GM21526 (cell line): ENCODE data around the gene HSBP1L1.

Experiments used
- ATAC-seq: cut with Tn5 transposase; IDR thresholded peaks from one replicate; pipeline ENCODE4 v1.9.1; 2021; ENCODE audit warnings: moderate library complexity; ENCODE audit not compliant: unreplicated experiment, low FRiP score

Gene HSBP1L1

DNA sequence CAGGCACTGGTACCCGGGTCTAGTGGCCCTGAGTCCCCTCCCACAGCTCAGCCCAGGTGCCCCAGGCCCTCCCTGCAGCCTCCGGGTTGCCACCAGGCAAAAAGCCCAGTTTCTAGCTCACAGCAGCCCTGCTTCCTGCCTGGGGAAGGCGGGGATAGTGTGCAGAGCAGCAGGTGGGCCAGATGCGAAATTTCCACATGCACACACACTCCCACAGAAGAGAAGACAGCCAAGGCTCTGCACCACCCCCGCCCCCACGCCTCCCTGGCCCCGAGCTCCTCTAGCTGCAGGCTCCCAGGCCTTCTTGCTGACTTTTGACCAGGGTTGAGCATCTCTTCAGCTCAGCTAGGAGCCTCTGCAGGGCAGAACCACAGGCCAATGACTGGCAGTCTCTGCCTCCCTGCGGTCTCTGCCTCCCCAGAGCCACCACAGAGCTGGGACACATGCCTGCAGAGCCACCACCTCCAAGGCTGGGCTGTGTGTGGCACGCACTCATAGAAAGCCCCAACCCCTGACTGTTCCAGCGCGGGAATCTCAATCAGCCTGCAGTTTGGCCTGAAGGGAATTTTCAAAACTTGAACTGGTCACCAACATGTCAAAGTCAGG lies 20.2 kb upstream of the HSBP1L1 start:
- peak; percentile 40 for ATAC-seq

DNA sequence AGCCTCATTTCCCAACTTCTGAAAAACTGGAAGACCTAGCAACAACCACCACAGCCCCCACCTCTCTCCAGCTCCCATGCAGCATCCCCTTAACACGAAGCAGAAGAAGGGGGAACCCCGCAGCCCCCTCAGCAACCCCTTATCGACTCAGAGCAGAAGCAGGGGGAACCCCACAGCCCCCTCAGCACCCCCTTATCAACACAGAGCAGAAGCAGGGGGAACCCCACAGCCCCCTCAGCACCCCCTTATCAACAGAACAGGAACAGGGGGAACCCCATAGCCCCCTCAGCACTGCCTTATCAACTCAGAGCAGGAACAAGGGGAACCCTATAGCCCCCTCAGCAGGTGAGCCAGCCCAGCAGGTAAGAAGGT lies 19.7 kb upstream of the HSBP1L1 start:
- no peak for ATAC-seq

DNA sequence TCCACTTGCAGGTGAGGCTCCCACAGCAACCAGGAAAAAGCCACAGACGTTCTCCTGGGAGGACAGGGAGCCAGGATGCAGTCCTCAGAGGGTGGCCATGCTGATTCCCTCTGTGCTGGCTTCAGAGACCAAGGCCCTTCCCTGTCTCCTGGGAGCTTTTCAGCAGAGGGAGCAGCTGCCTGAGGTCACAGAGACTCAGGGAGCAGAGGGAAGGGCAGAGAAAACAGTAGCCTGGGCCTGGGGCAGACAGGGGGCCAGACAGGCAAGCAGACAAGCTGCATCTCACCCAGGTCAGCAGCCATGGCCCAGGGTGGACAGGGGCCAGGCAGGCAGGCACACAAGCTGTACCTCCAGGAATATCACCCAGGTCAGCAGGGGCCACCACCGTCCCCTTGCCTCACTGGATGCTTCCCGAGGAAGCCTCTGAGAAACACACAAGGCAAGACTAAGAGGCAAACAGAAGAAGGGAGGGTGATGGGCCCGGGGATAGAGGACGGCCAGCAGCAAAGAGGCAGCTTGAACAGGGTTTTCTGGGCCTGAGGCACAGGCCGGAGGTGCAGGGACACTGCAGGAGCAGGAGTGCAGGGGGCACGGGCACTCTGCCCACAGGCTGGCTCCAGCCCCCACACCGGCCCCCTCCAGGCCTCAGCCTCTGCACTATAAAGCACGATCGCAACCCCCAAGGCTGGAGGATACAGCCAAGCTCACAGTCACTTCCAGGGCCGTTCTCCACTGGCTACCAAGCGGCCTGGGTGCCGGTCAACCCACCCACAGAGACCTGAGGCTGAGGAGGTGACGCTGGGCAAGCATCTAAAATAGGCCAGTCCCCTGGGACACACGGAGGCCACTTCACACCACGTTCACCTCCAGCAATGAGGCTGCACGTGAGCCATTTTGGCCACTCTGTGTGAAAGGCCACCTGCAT lies 19.1 kb upstream of the HSBP1L1 start:
- no peak for ATAC-seq

DNA sequence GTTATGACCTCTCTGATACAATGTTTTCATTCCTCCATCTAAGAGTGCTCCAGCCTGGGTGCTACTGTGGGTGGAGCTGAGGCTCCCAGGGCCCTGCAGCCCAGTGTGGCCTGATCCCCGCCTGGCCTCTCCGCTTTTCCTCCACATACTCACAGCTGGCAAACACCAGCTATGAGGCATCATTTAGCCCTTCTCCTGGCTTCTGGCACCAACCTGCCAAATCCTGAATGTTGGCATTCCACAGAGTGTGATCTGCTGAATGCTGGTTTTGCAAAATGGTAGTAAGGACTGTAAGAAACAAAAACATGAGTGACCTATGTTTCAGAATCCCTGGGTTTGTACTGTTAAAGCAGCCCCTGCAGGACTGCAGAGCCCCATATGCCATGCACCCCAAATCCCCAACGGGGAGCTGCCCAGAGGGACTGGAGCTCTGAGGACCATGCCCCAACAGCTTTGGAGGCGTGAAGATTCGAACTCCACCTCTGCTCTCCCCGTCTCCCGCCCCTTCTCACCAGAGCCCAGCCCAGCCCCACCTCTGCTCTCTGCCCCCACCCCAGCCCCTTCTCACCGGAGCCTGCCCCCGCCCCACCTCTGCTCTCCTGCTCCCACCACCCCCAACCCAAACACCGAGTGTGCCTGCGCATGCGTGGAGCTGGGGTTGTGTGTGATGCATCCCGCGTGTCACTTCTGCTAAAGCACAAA lies 17.2 kb upstream of the HSBP1L1 start:
- ATAC-seq: no peak

DNA sequence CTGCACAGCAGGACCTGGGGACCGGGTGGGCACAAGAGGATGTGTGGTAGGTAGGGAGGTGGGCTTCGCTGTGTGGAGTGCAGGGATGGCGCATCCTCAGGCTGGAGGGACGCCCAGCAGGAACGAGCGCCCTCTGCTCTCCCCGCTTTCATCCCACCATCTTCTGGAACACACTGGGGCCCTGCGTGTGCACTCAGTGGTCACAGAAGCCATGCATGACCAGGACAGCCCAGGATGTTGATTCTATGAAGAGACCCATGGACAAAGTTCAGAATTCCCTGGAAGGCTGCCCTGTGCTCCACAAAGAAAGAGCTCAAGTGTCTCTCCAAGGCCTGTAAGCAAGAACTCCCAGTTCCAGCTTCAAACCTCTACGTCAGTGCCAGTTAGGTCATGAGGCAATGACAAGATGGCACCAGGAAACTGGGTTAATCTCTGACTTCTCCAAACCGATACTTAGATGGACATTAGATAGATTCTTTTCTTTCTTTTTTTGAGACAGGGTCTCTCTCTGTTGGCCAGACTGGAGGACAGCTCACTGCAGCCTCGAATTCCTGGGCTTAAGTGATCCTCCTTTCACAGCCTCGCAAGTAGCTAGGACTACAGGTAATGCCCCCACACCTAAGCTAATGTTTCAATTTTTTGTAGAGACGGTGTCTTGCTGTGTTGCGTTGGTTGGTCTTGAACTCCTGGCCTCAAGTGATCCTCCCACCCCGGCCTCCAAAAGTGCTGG lies 16.4 kb upstream of the HSBP1L1 start:
- ATAC-seq: no peak

DNA sequence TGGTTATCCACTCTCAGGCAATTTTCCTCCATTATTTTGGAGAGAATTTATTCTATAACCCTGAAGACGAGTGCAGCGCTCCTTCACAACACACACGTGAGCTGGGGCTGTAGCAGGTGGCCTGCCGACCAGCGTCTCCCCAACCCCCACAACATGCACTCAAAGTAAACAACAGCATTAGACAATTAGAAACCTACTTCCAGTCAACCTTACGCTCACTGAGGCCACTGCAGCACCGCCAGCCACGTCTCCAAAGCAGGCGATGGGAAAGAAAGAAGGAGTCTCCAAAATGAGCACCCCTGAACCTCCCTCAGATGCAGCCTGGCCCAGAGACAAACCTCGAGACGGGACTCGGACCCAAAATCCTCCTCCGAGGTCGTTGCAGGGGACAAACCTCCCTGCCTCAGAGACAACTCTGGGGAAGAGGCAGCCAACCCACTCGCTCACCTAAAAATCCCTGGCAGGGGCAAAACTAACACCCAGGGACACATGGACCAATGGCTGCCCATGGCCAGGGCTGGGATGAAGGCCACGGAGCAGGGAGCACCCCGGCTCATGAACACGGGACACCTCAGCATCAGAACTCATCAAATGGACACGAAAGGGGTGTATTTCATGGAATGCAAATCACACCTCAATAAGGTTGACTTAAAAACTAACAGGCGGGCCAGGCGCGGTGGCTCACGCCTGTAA lies 15.6 kb upstream of the HSBP1L1 start:
- no peak for ATAC-seq

DNA sequence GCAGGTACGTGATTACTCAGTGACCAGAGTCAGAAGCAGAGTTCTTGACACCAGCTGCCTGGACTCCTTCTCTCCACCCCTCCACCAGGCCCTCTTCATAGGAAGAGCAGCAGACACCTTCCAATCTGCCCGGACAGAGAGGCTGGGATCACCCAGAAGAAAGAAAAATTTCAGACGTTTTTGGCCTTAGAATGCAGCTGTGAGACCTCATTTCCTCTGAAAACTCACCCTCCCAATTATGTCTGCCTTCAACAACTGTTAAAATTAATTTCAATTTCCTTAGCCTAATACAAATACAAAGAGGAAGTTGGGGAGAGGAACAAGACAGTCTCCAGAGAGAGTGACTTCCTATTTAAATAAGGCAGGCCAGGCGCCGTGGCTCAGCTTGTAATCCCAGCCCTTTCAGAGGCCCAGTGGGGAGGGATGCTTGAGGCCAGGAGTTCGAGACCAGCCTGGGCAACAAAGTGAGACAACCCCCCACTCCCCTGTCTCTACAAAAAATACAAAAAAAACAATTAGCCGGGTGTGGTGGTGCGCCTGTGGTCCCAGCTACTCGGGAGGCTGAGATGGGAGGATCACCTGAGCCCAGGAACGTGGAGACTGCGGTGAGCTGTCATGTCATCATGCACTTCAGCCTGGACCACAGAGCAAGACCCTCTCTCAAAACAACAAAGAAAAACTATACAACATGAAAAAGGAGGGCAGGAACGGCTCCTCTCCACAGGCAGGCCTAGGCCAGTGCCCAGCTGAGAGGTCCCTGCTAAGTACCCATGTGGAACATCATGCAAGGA lies 14.6 kb upstream of the HSBP1L1 start:
- ATAC-seq: peak; percentile 28

DNA sequence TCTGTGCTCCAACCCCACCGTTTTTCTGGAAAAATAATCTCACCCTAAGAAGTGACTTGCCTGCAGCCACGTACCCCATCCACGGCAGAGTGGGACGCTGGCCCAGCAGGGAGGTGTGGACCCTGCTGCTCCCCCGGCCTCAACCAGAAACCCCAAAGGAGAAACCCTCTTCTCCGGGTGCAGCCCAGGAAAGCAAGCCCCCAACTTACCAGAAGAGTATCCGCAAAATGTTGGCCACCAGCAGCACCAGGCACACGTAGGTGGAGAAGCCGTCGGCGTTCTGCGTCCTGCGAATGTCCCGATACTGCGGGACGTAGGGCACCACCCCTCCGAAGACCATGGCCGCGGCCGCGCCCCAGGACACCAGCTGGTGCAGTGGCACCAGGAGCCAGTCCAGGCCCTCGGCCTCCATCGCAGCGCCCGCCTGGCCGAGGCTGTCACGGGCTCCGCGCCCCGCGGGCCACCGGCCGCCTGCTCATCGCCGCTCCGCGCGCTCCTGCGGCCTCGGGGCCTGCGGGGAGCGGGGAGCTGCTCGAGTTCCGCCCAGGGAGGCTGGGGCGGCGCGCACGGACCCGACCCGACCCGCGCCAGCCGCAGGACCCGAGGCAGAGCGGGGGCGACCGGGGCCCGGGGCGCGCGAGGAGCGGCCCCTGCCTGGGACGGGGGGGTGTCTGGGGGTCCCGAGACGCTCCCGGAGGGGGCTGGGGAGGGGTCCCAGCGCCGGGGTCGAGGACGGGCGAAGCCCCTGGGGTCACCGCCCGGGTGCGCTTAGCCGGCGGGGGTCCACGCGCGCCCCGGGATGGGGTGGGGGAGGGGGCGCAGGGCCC lies 13.7 kb upstream of the HSBP1L1 start:
- ATAC-seq: peak; percentile 27

DNA sequence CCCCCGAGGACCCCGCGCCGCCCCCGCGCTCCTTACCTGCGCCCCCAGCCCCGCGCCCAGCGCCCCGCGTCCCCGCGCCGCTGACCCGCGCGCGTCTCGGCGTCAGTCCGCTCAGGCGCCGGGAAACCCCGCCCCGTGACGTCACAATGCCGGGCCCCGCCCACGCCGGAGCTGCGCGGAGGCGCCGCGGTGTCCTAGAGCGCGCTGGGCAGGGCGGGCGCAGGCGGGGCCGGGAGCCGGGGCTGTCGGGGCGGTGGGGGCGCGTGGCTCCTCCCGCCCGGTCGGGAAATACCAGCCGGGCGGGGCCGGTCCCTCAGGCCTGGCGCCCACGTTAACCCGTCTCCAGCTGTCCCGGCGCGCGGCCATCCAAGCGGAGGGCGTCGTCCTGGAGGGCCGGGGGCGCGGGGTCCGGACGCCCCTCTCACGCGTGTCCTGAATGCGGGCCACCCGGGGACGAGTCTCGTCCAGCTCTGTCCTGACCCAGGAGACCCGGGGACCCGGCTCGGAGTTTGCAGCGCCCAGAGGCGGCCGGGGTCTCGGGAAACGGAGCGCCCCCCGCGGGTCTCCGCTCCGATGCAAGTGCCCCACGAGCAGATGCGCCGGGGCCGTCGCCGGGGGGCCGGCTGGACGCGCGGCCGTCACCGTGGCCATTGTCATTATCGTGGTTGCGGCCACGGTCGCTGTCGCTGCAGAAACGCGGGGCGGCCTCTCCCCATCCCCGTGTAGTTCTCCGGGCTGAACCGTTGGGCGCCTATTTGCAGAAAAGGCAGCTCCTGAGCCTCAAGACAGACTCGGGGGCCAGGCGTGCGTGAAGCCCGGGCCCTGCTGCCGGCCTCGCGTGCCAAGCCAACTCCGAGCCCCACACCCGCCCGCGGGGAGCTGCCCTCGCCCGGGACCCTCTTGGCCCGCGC lies 12.6 kb upstream of the HSBP1L1 start, which contains the start of gene SLC66A2:
Gene SLC66A2 (minus strand): TSS at position 109 of the 911 bp plus-strand sequence. CDS start 727 bp downstream, outside the sequence.
- ATAC-seq: peak; percentile 80

DNA sequence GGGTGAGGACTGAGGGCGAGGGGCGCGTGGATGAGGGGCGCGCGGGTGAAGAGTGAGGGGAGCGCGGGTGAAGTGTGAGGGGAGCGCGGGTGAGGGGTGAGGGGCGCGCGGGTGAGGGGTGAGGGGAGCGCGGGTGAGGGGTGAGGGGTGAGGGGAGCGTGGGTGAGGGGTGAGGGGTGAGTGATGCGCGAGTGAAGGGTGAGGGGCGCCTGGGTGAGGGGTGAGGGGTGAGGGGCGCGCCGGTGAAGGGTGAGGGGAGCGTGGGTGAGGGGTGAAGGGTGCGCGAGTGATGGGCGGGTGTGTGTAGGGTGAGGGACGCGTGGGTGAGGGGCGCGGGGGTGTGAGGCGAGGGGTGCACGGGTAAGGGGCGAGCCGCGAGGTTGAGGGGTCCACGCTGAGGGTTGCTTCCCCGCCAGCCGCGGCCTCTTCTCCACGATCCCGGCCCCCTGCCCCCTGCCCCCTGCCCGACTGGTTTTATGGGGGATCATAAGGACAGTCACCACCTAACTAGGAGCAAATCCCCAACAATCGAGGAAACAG lies 11.9 kb upstream of the HSBP1L1 start:
- no peak for ATAC-seq

DNA sequence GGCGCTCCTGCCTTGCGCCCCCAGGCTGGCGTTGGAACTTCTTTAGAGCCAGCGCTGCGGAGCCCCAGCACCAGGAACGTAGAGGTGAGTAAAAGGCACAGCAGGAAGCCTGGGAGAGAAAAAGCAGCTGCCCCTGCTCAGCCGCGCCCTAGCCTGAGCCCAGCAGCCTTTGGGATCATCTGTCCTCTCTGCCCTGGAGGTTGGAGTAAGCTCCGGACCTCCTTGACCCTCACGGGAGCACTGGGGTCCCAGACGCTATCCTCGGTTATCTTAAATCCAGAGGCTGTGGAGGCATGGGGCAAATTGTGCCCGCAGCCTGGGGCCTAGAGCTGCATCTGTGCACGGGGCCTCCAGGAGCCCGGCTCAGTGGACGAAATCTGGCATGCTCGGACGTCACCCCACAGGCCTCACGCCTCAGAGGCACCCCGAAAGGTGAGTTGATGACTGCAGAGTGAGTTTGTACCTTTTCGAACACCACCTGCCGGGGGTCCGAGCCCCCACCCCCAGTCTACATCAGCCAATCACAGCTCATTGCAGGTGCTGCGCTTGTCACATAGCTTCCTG lies 11.4 kb upstream of the HSBP1L1 start:
- ATAC-seq: no peak

DNA sequence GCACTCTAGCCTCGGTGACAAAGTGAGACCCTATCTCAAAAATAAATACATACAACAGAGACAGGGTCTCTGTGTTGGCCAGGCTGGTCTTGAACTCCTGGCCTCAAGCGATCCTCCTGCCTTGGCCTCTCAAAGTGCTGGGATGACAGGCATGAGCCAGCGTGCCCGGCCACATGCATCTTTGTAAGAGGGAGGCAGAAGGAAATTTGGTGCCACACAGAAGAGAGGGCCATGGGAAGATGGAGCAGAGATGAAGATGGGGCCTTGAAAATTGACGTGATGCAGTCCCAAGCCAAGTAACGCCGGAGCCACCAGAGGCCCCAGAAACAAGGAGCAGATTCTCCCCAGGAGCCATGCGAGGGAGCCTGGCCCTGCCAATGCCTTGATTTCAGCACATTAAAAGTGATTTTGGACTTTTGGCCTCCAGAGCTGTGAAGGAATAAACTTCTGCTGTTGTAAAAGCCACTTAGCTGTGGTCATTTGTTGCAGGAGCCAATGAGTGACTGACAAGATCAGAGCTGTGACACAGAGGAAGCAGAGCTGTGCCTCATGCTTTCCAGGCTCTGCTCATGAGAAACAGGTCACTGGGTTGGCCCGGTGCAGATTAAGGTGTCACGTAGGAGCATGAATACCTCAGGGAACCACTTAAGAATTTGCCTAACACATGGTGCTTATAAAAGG lies 10.3 kb upstream of the HSBP1L1 start:
- ATAC-seq: no peak

DNA sequence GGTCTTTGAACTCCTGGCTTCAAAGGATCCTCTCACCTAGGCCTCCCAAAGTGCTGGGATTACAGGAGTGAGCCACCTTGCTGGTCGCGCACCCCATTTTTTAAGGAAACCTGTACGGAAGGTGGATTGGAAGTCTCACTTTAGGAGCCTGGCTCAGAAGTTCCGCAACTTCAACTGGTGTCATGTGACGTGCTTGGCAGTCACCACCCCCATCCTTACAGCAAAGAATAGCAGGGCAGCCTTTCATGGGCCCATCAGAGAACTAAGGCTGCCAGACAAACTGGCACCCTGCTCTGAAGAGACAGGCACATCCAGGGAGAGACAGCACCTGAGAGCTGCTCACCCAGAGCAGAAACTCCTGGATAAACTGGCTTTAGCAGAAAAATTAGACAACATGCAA lies 9.7 kb upstream of the HSBP1L1 start:
- no peak for ATAC-seq

DNA sequence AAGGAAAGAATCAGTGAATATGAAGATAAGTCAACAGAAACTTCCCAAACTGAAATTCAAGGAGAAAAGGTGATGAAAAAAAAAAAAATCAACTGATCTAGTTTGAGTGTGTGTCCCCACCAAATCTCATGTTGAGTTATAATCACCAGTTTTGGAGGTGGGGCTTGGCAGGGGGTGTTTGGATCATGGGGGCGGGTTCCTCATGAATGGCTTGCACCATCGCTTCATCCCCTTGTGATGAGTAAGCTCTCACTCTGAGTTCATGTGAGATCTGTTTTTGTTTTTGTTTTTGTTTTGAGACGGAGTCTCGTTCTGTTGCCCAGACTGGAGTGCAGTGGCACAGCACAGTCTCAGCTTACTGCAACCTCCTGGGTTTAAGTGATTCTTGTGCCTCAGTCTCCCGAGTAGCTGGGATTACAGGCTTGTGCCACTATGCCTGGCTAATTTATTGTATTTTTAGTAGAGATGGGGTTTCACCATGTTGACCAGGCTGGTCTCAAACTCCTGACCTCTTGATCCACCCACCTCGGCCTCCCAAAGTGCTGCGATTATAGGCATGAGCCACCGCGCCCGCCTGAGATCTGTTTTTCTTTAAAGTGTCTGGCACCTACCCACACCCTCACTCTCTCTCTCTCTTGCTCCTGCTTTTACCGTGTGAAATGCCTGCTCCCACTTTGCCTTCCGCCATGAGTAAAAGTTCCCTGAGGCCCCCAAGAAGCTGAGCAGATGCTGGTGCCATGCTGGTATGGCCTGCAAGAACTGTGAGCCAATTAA lies 9.0 kb upstream of the HSBP1L1 start:
- no peak for ATAC-seq

DNA sequence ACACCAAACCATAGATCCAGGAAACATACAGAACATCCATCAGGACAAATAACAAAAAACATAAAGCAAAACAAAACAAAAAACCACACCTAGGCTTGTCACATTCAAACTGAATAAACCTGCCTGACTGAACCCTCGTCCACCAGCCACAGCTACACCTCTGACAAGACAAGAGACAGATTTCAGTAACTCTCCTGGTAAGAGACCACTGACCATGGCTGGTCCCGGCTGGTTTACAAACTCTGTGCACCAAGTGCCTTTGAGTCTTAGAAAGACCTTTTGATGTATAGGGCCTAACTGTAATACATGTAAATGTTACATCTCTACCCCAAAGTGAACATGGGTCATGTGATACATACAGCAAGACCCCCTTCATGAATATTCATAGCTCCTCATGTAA lies 8.2 kb upstream of the HSBP1L1 start:
- no peak for ATAC-seq

DNA sequence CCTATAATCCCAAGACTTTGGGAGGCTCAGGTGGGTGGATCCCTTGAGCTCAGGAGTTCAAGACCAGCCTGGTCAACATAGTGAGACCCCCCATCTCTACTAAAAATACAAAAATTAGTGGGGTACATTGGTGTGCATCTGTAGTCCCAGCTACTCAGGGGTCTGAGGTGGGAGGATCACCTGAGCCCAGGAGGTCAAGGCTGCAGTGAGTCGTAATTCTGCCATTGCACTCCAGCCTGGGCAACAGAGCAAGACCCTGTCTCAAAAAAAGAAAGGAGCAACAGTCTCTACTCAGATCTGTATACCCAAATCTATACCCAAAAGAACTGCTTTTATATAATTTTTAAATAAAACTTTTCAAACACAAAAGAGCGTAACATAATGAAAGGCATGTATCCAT lies 5.5 kb upstream of the HSBP1L1 start:
- ATAC-seq: no peak
